BLaER1 (cell line): ENCODE measurements around the gene PPFIBP1.
"Not testable (repeated sequence)": the region's sequence is repeated elsewhere in the genome, so short reads cannot be mapped to it uniquely, and the experiment has no call there.

Experiments
- H3K27ac ChIP-seq: shearing (Covaris generic); formaldehyde crosslinking; 2 replicates; pipeline ENCODE4 v1.8.1; 2022
- H3K27me3 ChIP-seq: shearing (Covaris generic); formaldehyde crosslinking; 2 replicates; pipeline ENCODE4 v1.8.1; 2022
- H3K36me3 ChIP-seq: shearing (Covaris generic); formaldehyde crosslinking; 2 replicates; pipeline ENCODE4 v1.8.1; 2022
- H3K4me1 ChIP-seq: shearing (Covaris generic); formaldehyde crosslinking; 2 replicates; pipeline ENCODE4 v1.8.1; 2022
- H3K4me2 ChIP-seq: shearing (Covaris generic); formaldehyde crosslinking; 2 replicates; pipeline ENCODE4 v1.8.1; 2022
- H3K4me3 ChIP-seq: shearing (Covaris generic); formaldehyde crosslinking; 2 replicates; pipeline ENCODE4 v1.8.1; 2022
- H3K9ac ChIP-seq: shearing (Covaris generic); formaldehyde crosslinking; 2 replicates; pipeline ENCODE4 v1.8.1; 2022
- H3K9me3 ChIP-seq: shearing (Covaris generic); formaldehyde crosslinking; 2 replicates; pipeline ENCODE4 v1.8.1; 2022
- H4K20me1 ChIP-seq: shearing (Covaris generic); formaldehyde crosslinking; 2 replicates; pipeline ENCODE4 v1.8.1; 2022
- Cebpa-rat ChIP-seq: shearing (Covaris generic); IDR thresholded peaks from 2 replicates; pipeline ENCODE4 v1.8.1; 2022

Gene PPFIBP1

DNA sequence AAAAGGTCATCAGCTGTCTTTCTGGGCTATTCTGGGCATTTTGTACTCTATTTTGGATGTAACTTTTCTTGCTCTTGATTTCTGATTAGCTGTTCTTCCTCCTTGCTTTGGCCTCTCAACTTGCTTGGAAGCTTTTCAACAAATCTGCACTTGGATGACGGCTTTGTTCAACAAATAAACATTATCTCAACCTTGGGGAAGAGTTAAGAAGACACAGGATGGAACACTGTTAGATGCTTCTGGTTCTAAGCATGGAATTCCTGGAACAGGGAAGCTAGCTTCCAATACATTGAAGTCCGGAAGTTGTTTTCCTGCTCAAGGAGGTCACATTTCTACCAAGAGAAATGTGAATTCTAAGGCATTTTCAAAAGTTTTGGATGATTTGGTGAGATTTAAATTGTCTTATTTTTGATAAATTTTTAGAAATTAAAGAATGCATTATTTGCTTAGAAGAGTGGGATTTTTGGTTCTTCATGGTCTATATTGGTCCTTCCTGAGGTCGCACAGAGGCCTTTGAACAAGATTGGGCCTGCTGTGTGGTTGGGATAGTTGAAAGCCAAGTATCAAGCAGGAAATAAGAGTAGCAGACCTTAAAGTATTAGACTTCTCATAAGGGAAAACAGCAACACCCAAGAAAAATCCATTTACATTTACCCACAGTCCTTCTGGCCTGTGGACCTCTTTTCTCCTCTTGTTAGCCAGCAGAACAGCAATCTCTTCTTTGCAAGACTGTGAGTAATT is 59.2 kb downstream of the PPFIBP1 start:
- H3K4me3 ChIP-seq, result no peak overlapping the region
- peak overlapping the region; percentile 32 for H3K4me2 ChIP-seq
- no peak for TF ChIP-seq Cebpa-rat
- H4K20me1 ChIP-seq, result peaks cover 7% of the 10 kb centered on the region; the same call in 1 of the 2 replicates
- H3K4me1 ChIP-seq, result peaks cover 41% of the 10 kb centered on the region
- no peaks in the 10 kb centered on the region for H3K9me3 ChIP-seq
- no peak overlapping the region; the same call in 1 of the 2 replicates for H3K27ac ChIP-seq
- H3K9ac ChIP-seq, result no peak overlapping the region
- no peaks in the 10 kb centered on the region for H3K27me3 ChIP-seq
- H3K36me3 ChIP-seq, result peaks cover 39% of the 10 kb centered on the region

DNA sequence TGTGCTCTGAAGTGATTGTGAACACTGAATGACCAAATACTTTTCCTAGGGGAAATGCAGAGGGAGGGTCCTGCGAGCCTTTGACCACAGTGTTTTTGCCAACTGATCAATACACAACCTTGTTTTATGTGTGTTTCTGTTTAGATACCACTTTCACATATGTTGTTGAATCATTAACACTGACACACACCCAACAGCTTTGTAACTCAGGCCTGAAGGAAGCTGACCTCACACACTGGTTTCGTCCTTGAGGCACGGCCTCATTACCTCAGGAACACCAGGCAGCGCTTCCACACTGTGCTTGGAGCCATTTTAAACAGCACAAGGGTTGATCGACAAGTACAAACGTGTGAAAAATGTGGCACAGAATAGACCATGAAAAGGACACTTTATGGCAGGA is 60.0 kb downstream of the PPFIBP1 start:
- Histone ChIP-seq H3K36me3 (peaks cover 31% of the 10 kb centered on the region), H3K27ac (no peak overlapping the region), H3K27me3 (no peaks in the 10 kb centered on the region), H3K4me1 (peaks cover 45% of the 10 kb centered on the region), H3K4me3 (no peak overlapping the region), H3K9me3 (no peaks in the 10 kb centered on the region), H3K4me2 (no peak overlapping the region; the same call in 1 of the 2 replicates), H4K20me1 (peaks cover 7% of the 10 kb centered on the region; the same call in 1 of the 2 replicates), H3K9ac (no peak overlapping the region)
- no peak for TF ChIP-seq Cebpa-rat

DNA sequence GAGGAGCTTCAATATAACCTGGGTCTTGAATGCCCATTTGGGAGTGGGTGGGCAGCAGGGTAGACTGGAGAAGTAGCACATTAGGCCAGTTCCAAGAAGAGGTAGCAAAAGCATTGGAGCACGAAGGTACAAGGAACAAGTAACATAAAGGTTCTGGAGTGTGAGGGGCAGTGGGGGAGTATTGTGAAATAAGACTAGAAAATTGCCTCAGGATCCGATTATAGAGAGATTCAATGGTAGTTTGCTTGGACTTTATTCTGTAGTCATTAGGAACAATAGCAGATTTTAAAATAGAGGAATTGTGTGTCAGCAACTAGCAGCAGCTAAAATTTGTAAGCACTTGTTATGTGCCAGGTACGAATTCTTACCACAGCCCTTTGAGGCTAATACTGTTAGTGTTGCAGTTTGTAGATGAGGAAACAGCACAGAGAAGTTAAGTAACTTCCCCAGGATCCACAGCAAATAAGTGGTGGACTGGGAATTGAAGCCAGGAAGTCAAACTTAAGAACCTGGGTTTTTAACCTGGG is 61.8 kb downstream of the PPFIBP1 start:
- TF ChIP-seq Cebpa-rat, result no peak
- Histone ChIP-seq H3K4me3 (no peak overlapping the region), H3K4me2 (no peak overlapping the region), H4K20me1 (peaks cover 7% of the 10 kb centered on the region; the same call in 1 of the 2 replicates), H3K27ac (no peak overlapping the region), H3K27me3 (no peaks in the 10 kb centered on the region), H3K9me3 (no peaks in the 10 kb centered on the region), H3K4me1 (peaks cover 45% of the 10 kb centered on the region), H3K36me3 (peaks cover 29% of the 10 kb centered on the region), H3K9ac (no peak overlapping the region)

DNA sequence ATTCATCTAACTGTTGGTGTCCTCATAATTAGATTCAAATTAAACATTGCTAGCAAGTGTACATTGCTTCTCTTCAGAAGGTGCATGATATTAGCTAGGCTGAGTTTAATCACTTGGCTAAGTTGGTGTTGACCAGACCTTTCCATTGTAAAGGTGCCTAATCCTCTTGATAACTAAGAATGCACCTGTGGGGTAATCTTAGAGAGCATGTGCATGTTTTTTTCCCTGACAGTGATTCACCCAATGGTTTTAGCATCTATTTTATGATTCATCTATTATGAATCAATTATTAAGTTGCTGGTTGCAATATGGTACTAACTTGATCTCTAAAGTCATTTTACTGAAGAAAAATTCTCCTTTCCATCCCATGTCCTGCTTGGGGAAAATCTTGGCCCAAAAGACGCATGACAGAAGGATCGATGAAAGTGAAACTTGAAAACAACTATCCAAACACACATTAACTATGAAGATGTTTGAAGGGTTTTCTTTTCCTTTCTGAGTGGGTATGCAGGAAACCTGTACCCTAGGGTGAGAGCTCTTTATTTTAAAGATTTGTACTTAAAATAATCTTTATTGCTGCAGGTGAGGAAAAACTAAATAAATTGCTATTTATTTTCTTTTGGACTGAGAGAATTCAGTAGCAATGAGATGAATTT is 64.2 kb downstream of the PPFIBP1 start:
- H3K27me3 ChIP-seq, H3K9ac ChIP-seq, H3K4me3 ChIP-seq, H3K27ac ChIP-seq, H3K9me3 ChIP-seq, H4K20me1 ChIP-seq: not testable (repeated sequence)
- Histone ChIP-seq H3K4me2 (peak overlapping the region; percentile 10; the same call in 1 of the 2 replicates), H3K36me3 (peaks cover 36% of the 10 kb centered on the region), H3K4me1 (peaks cover 34% of the 10 kb centered on the region)

DNA sequence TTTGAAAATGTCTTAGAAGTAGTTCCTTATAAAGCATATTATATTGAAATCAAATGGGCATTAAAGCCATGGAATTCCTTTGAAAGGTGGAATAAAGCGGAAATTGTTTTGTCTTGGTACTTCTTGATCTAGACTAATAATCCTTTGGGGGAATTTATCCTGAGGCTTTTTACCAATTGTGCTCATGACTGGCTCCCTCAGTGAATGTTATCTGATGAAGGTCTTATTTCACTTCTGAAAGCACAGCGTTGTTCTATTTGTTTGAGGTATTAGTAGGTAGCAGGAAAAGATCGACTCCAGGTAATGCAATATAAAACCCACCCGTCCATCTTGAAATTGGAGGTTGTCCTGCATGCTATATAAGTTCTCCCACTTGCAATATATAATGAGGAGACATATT is 64.8 kb downstream of the PPFIBP1 start:
- Histone ChIP-seq H3K27me3 (no peaks in the 10 kb centered on the region), H3K4me2 (no peak overlapping the region), H3K9me3 (no peaks in the 10 kb centered on the region), H3K27ac (no peak overlapping the region), H3K4me1 (peaks cover 29% of the 10 kb centered on the region), H3K4me3 (no peak overlapping the region), H3K9ac (no peak overlapping the region), H4K20me1 (no peaks in the 10 kb centered on the region; the same call in 1 of the 2 replicates), H3K36me3 (peaks cover 30% of the 10 kb centered on the region)
- no peak for TF ChIP-seq Cebpa-rat

DNA sequence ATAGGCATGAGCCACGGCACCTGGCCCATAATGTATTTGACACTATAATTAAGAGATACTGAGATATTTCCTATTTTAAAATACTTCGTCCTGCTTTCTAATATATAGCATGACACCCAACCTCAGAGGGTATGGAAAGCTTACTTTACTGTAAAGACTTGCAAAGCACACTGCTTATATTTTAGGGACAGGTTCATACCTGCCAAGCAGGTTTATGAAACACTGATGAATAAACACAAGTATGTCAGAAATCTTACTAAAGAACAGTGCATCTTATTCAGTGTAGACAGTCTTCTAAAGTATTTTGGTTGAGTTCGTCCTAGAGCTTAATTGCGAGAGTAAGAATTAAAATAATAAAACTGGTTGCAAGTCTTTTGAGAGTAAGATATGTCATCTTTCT is 65.4 kb downstream of the PPFIBP1 start:
- Histone ChIP-seq H4K20me1 (no peaks in the 10 kb centered on the region; the same call in 1 of the 2 replicates), H3K4me1 (peaks cover 26% of the 10 kb centered on the region), H3K27ac (no peak overlapping the region), H3K9ac (no peak overlapping the region), H3K4me2 (no peak overlapping the region), H3K36me3 (peaks cover 24% of the 10 kb centered on the region), H3K9me3 (no peaks in the 10 kb centered on the region), H3K4me3 (no peak overlapping the region), H3K27me3 (no peaks in the 10 kb centered on the region)
- no peak for TF ChIP-seq Cebpa-rat

DNA sequence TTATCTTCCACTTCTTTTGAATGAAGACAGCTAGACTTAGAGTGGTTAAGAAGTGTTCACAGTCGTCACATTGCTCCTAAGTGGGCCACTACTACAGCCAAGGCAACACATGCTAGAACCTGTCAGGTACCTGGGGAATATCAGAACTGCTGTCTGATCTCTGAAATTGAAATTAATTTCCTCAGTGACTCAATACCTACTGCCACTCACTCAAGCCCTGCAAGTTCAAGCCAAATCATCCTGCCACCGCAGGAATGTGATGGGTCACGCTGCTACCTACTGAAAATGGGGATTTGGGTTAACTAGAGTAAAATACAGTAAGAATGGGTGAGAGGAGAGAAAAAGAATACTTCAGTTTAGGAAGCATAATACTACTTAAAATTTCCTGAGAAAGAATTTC is 67.7 kb downstream of the PPFIBP1 start:
- not testable (repeated sequence) for H4K20me1 ChIP-seq, H3K9me3 ChIP-seq, H3K27me3 ChIP-seq, H3K27ac ChIP-seq, H3K4me3 ChIP-seq, H3K4me2 ChIP-seq, H3K9ac ChIP-seq
- Histone ChIP-seq H3K4me1 (peaks cover 17% of the 10 kb centered on the region), H3K36me3 (peaks cover 32% of the 10 kb centered on the region)

DNA sequence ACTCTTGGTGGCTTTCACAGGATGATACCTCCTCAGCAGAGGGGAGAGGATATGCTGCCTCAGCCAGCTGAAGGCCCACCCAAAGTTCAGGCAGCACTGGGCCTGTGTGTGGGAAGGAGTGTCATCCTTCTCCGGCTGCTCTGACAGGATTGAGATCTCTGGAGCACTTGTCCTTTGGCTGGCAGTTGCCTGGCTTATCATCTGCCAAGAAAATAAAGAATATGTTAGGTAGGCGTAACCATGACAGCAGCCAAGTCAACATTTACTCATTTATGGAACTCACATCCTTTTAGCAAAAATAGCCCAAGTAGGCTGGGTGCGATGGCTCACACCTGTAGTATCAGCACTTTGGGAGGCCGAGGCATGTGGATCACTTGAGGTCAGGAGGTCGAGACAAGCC is 68.5 kb downstream of the PPFIBP1 start:
- Histone ChIP-seq H3K36me3 (peaks cover 40% of the 10 kb centered on the region), H3K4me3 (no peak overlapping the region), H4K20me1 (no peaks in the 10 kb centered on the region; the same call in 1 of the 2 replicates), H3K27me3 (no peaks in the 10 kb centered on the region), H3K4me2 (no peak overlapping the region), H3K9ac (no peak overlapping the region), H3K4me1 (peaks cover 11% of the 10 kb centered on the region), H3K9me3 (peaks cover 15% of the 10 kb centered on the region), H3K27ac (no peak overlapping the region)
- no peak for TF ChIP-seq Cebpa-rat

DNA sequence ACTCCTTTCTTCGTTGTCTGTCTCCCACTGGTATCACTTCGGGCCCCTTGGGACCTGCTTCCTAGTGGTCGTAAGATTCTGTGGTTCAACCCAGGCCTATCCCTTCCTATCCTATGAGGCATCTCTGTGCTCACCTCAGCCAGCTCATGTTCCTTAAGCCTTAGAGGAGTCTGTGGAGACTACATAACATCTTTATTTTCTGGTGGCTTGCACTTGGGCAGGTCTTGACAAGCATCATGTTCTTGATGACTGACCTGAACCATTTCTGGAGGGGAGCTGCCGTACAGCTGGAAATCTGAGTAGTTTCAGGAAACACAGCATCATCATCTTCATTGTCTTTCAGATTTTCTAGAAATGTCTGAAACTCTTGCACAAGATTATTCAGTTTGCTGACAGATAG is 69.3 kb downstream of the PPFIBP1 start:
- H3K9ac ChIP-seq, result no peak overlapping the region
- no peaks in the 10 kb centered on the region for H3K27me3 ChIP-seq
- no peak overlapping the region for H3K27ac ChIP-seq
- H3K9me3 ChIP-seq, result peaks cover 22% of the 10 kb centered on the region
- H3K4me2 ChIP-seq, result no peak overlapping the region
- no peak overlapping the region for H3K4me3 ChIP-seq
- peaks cover 3% of the 10 kb centered on the region for H3K4me1 ChIP-seq
- peaks cover 47% of the 10 kb centered on the region for H3K36me3 ChIP-seq
- H4K20me1 ChIP-seq, result no peaks in the 10 kb centered on the region; the same call in 1 of the 2 replicates
- TF ChIP-seq Cebpa-rat, result no peak

DNA sequence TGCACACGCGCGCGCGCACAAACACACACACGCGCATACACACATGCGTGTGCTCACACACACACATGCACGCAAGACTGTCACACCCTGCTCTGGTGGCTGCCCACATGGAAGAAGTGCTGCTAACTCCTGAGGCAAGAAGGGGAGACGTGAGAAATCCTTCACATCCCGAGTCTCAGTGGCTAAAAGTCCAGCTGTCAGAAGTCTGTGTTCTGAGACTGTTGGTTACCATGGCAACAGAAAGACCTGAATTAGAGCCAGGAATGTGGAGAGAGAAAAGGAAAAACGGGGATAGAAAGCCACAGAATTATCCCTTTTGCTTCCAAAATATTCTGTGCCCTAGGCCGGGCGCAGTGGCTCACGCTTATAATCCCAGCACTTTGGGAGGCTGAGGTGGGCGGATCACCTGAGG is 71.2 kb downstream of the PPFIBP1 start:
- Histone ChIP-seq H3K4me3 (no peak overlapping the region), H3K4me2 (no peak overlapping the region), H3K9ac (no peak overlapping the region), H4K20me1 (no peaks in the 10 kb centered on the region), H3K27ac (no peak overlapping the region), H3K36me3 (peaks cover 52% of the 10 kb centered on the region), H3K27me3 (no peaks in the 10 kb centered on the region), H3K4me1 (no peaks in the 10 kb centered on the region), H3K9me3 (peaks cover 27% of the 10 kb centered on the region)
- no peak for TF ChIP-seq Cebpa-rat

DNA sequence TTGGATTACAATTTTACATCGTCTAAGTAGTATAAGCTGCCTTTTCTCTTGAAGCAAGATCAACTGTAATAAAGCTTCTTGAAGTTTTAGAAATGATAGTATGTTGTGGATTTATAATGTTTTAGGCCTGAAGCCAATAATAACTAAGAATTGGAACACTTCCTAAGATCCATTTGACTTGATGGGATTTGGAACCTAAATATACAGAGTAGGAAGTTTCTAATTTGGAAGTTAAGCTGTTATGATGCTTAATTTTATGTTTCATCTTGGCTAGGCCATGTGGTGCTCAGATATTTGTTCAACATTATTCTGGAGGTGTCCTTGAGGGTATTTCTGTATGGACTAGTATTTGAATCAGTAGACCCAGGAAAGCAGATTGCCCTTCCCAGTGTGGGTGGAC is 74.9 kb downstream of the PPFIBP1 start:
- H3K27ac ChIP-seq, H3K4me1 ChIP-seq, H3K4me3 ChIP-seq, H4K20me1 ChIP-seq, H3K9ac ChIP-seq, H3K4me2 ChIP-seq, H3K27me3 ChIP-seq: not testable (repeated sequence)
- Histone ChIP-seq H3K36me3 (peaks cover 42% of the 10 kb centered on the region), H3K9me3 (peaks cover 37% of the 10 kb centered on the region)

DNA sequence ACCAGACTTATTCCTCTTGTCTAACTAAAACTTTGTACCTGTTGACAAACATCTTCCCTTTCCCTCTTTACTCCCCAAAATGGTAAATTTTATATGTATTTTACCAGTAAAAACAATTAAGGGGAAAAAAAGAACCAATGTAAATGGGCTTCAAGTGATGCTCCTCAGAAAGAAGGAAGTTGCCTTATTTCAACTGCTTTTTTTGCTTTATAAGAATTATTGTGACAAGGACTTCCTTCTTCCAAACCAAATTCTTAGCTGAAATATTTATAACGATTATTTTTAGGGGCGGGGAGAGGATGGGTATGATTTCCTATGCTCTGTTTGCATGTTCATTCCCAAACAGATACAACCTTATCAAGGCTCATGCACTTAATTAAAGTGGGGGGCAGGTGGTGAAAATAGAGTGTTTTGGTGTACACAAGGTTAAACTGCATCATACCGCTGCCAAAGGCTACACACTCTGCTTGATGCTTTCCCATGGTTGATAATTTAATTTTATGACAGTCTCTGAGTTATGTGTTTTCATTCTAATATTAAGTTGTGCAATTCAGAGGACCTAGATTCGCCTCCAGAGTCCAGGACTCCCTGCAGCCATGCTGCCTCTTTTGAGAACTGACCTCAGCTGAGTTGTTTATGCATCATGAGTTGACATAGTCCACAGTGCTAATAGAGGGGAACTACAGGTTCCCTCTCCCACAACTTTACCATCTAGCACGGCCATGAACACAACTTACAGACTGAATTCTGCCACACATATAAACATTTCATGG is 77.2 kb downstream of the PPFIBP1 start:
- H3K4me3 ChIP-seq, H3K4me1 ChIP-seq, H3K4me2 ChIP-seq, H3K9ac ChIP-seq, H3K27ac ChIP-seq, H3K27me3 ChIP-seq, H4K20me1 ChIP-seq: not testable (repeated sequence)
- H3K9me3 ChIP-seq, result peaks cover 49% of the 10 kb centered on the region
- H3K36me3 ChIP-seq, result peaks cover 46% of the 10 kb centered on the region
